GM10847 (cell line): Measurements from ENCODE around the gene ERICH3.

Experiments used
- POLR2A ChIP-seq: IDR thresholded peaks from 2 replicates; pipeline ENCODE4 v1.6.1; 2011; ENCODE audit not compliant: insufficient read length; ENCODE audit errors: extremely low read depth

ERICH3 gene

GRCh38 chr1:74689621-74690363 lies 16.2 kb upstream of the ERICH3 start:
- TF ChIP-seq POLR2A = no peak

- TF ChIP-seq POLR2A = no peak
Measured at GRCh38 chr1:74686928-74687327, 13.3 kb upstream of the ERICH3 start.

GRCh38 chr1:74684301-74684700 lies 10.7 kb upstream of the ERICH3 start:
- no peak for TF ChIP-seq POLR2A

- TF ChIP-seq POLR2A = no peak
Measured at GRCh38 chr1:74683656-74684055, 10.1 kb upstream of the ERICH3 start.

GRCh38 chr1:74681851-74682250 lies 8.3 kb upstream of the ERICH3 start:
- no peak for TF ChIP-seq POLR2A

GRCh38 chr1:74681449-74681848 lies 7.9 kb upstream of the ERICH3 start:
- no peak for TF ChIP-seq POLR2A

- no peak for TF ChIP-seq POLR2A
Measured at GRCh38 chr1:74681001-74681400, 7.4 kb upstream of the ERICH3 start.

- no peak for TF ChIP-seq POLR2A
Measured at GRCh38 chr1:74679811-74680210, 6.2 kb upstream of the ERICH3 start.

GRCh38 chr1:74677926-74678325 lies 4.3 kb upstream of the ERICH3 start:
- no peak for TF ChIP-seq POLR2A

GRCh38 chr1:74674278-74675048 lies 871 bp upstream of the ERICH3 start:
- TF ChIP-seq POLR2A = no peak

- TF ChIP-seq POLR2A = no peak
Measured at GRCh38 chr1:74654708-74655107, 18.9 kb downstream of the ERICH3 start.

GRCh38 chr1:74652711-74653139 lies 20.9 kb downstream of the ERICH3 start:
- no peak for TF ChIP-seq POLR2A

GRCh38 chr1:74650561-74650960 lies 23.0 kb downstream of the ERICH3 start:
- TF ChIP-seq POLR2A = no peak

- no peak for TF ChIP-seq POLR2A
Measured at GRCh38 chr1:74641876-74642275, 31.7 kb downstream of the ERICH3 start.

- no peak for TF ChIP-seq POLR2A
Measured at GRCh38 chr1:74641161-74641560, 32.4 kb downstream of the ERICH3 start.

GRCh38 chr1:74637296-74637695 lies 36.3 kb downstream of the ERICH3 start:
- TF ChIP-seq POLR2A = no peak
